ENCODE data around the gene CGAS.
"Not testable (repeated sequence)": the region's sequence is repeated elsewhere in the genome, so short reads cannot be mapped to it uniquely, and the experiment has no call there.

Gene CGAS

GRCh38 chr6:73388433-73388799, 63.7 kb downstream of the CGAS start:
- no peak for TF ChIP-seq ZC3H10 (CRISPR knock-in tag; IDR thresholded peaks at IDR 0.05)
- TF ChIP-seq, protein P1, sequence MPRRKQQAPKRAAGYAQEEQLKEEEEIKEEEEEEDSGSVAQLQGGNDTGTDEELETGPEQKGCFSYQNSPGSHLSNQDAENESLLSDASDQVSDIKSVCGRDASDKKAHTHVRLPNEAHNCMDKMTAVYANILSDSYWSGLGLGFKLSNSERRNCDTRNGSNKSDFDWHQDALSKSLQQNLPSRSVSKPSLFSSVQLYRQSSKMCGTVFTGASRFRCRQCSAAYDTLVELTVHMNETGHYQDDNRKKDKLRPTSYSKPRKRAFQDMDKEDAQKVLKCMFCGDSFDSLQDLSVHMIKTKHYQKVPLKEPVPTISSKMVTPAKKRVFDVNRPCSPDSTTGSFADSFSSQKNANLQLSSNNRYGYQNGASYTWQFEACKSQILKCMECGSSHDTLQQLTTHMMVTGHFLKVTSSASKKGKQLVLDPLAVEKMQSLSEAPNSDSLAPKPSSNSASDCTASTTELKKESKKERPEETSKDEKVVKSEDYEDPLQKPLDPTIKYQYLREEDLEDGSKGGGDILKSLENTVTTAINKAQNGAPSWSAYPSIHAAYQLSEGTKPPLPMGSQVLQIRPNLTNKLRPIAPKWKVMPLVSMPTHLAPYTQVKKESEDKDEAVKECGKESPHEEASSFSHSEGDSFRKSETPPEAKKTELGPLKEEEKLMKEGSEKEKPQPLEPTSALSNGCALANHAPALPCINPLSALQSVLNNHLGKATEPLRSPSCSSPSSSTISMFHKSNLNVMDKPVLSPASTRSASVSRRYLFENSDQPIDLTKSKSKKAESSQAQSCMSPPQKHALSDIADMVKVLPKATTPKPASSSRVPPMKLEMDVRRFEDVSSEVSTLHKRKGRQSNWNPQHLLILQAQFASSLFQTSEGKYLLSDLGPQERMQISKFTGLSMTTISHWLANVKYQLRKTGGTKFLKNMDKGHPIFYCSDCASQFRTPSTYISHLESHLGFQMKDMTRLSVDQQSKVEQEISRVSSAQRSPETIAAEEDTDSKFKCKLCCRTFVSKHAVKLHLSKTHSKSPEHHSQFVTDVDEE (CRISPR knock-in tag; IDR thresholded peaks at IDR 0.05): no peak
- TF ChIP-seq ZNF565 (CRISPR knock-in tag; conservative IDR thresholded peaks at IDR 0.05; ENCODE audit: low read depth): no peak
- no peak for TF ChIP-seq PATZ1 (CRISPR knock-in tag; IDR thresholded peaks at IDR 0.05; ENCODE audit: borderline replicate concordance)
- TF ChIP-seq CSDC2 (CRISPR knock-in tag; IDR thresholded peaks at IDR 0.05): no peak
- no peak for TF ChIP-seq ZNF8 (CRISPR knock-in tag; IDR thresholded peaks at IDR 0.05)
- no peak for TF ChIP-seq ISL1 (CRISPR knock-in tag; IDR thresholded peaks at IDR 0.05)
- TF ChIP-seq SNAI2 (CRISPR knock-in tag; IDR thresholded peaks at IDR 0.05): no peak
- no peak for TF ChIP-seq TCF4 (CRISPR knock-in tag; IDR thresholded peaks at IDR 0.05; ENCODE audit: borderline replicate concordance)
- TF ChIP-seq RARB (CRISPR knock-in tag; IDR thresholded peaks at IDR 0.05): no peak
- no peak for TF ChIP-seq TOX (CRISPR knock-in tag; IDR thresholded peaks at IDR 0.05; ENCODE audit: borderline replicate concordance)
- TF ChIP-seq ESRRG (CRISPR knock-in tag; IDR thresholded peaks at IDR 0.05): no peak
- TF ChIP-seq ARNTL (CRISPR knock-in tag; IDR thresholded peaks at IDR 0.05; ENCODE audit: borderline replicate concordance, low read depth): no peak
- TF ChIP-seq ZNF70 (CRISPR knock-in tag; IDR thresholded peaks at IDR 0.05): no peak
- ATAC-seq: peak; percentile 70

- TF ChIP-seq TOX (CRISPR knock-in tag; IDR thresholded peaks at IDR 0.05; ENCODE audit: borderline replicate concordance) (no peak), ZNF8 (CRISPR knock-in tag; IDR thresholded peaks at IDR 0.05) (no peak), CREB5 (CRISPR knock-in tag; IDR thresholded peaks at IDR 0.05; ENCODE audit: low read depth) (no peak), CSRNP3 (CRISPR knock-in tag; IDR thresholded peaks at IDR 0.05) (no peak), PATZ1 (CRISPR knock-in tag; IDR thresholded peaks at IDR 0.05; ENCODE audit: borderline replicate concordance) (no peak), TCF4 (CRISPR knock-in tag; IDR thresholded peaks at IDR 0.05; ENCODE audit: borderline replicate concordance) (no peak), ZNF565 (CRISPR knock-in tag; conservative IDR thresholded peaks at IDR 0.05; ENCODE audit: low read depth) (no peak), ZC3H10 (CRISPR knock-in tag; IDR thresholded peaks at IDR 0.05) (no peak), PPARA (CRISPR knock-in tag; IDR thresholded peaks at IDR 0.05; ENCODE audit: borderline replicate concordance) (no peak), BACH2 (CRISPR knock-in tag; IDR thresholded peaks at IDR 0.05; ENCODE audit: borderline replicate concordance) (no peak)
- TF ChIP-seq, protein P1 (CRISPR knock-in tag; IDR thresholded peaks at IDR 0.05): no peak
Measured at GRCh38 chr6:73382462-73383113, 69.5 kb downstream of the CGAS start.

GRCh38 chr6:73381531-73381930, 70.6 kb downstream of the CGAS start:
- not testable (repeated sequence) for ATAC-seq

More at GRCh38 chr6:73382462-73383113, 69.5 kb downstream of the CGAS start:
- ATAC-seq: no peak

Measured in SK-N-SH treated with all-trans-retinoic acid at 6 μM for 48 hours (cell line).